Esophagus muscularis mucosa (tissue), 3 donors: ENCODE data around the gene TLNRD1.

Experiments used
- POLR2A ChIP-seq: fragments of 450-650 bp; IDR thresholded peaks from one replicate; pipeline ENCODE4 v1.6.1; 2017; ENCODE audit warnings: antibody characterized with exemption, moderate library complexity, mild to moderate bottlenecking, low read depth
- TF ChIP-seq, protein P1 (sequence below), 3 experiments: fragments of 200-600 bp in 2 of 3; fragments of 450-650 bp in 1 of 3; sonication (generic) in 2 of 3; IDR thresholded peaks; one replicate each; pipeline ENCODE4 v1.5.1; 2017 to 2019; ENCODE audit warnings: antibody characterized with exemption in 3 of 3, mild to moderate bottlenecking in 2 of 3, moderate library complexity in 1 of 3

DNA sequence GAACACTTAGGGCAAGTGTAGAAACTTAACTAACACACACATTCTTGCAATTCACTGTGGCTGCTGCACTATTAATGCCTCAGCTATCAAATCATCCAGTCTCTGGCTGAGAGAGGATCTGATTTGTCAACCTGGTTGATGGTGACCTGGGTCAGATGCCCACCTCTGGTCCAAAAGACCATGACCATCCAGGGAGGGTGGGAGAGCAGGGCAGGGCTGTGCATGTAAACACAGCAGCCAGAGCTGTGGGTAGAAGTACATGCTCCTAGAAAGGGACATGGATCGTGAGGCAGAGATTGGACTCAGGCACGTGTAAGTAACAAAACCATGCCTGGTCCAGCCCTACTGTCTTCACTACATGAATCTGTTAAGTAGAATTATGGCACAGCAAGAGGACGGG is 28.4 kb upstream of the TLNRD1 start:
- TF ChIP-seq, protein P1, sequence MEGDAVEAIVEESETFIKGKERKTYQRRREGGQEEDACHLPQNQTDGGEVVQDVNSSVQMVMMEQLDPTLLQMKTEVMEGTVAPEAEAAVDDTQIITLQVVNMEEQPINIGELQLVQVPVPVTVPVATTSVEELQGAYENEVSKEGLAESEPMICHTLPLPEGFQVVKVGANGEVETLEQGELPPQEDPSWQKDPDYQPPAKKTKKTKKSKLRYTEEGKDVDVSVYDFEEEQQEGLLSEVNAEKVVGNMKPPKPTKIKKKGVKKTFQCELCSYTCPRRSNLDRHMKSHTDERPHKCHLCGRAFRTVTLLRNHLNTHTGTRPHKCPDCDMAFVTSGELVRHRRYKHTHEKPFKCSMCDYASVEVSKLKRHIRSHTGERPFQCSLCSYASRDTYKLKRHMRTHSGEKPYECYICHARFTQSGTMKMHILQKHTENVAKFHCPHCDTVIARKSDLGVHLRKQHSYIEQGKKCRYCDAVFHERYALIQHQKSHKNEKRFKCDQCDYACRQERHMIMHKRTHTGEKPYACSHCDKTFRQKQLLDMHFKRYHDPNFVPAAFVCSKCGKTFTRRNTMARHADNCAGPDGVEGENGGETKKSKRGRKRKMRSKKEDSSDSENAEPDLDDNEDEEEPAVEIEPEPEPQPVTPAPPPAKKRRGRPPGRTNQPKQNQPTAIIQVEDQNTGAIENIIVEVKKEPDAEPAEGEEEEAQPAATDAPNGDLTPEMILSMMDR (IDR thresholded peaks at IDR 0.05) = no peak
- TF ChIP-seq POLR2A = no peak
